Activated naive CD4-positive, alpha-beta T cell treated with anti-CD3 and anti-CD28 coated beads, Interleukin-2, amount 50 U/mL, for 72 hours (primary cell): ENCODE measurements around the gene DEFB110. TPM values are rescaled to one million over a fixed set of nuclear protein-coding genes. Genes with fewer than 3 reads are reported as not detected.

Experiments used
- ATAC-seq, 2 donors: fragments of 150-1000 bp; cut with Tn5 transposase; 2 replicates each; pipeline ENCODE4 v1.10.0; 2021; ENCODE audit warnings: mild to moderate bottlenecking in 2 of 2, moderate library complexity in 2 of 2
- DNase-seq, 2 donors: peaks; one replicate each; pipeline ENCODE4 v3.0.0; 2021 to 2022; ENCODE audit warnings: low spot score in 2 of 2
- H3K27ac Mint-ChIP-seq, 2 donors: one replicate each; pipeline ENCODE4 v1.8.0; 2022; ENCODE audit warnings: mild to moderate bottlenecking in 2 of 2, mixed read lengths in 2 of 2
- H3K36me3 Mint-ChIP-seq, 2 donors: one replicate each; pipeline ENCODE4 v1.8.0; 2022; ENCODE audit warnings: mixed read lengths in 2 of 2
- H3K9me3 Mint-ChIP-seq, 2 donors: one replicate each; pipeline ENCODE4 v1.8.0; 2022; ENCODE audit warnings: mixed read lengths in 2 of 2
- total RNA-seq, 2 donors: library from RNA; stranded (reverse); gene quantifications; one replicate each; pipeline ENCODE4 v1.2.3, GENCODE V29; 2022

Gene DEFB110
- total RNA-seq, 2 donors from 2014 or later = not detected

DNA sequence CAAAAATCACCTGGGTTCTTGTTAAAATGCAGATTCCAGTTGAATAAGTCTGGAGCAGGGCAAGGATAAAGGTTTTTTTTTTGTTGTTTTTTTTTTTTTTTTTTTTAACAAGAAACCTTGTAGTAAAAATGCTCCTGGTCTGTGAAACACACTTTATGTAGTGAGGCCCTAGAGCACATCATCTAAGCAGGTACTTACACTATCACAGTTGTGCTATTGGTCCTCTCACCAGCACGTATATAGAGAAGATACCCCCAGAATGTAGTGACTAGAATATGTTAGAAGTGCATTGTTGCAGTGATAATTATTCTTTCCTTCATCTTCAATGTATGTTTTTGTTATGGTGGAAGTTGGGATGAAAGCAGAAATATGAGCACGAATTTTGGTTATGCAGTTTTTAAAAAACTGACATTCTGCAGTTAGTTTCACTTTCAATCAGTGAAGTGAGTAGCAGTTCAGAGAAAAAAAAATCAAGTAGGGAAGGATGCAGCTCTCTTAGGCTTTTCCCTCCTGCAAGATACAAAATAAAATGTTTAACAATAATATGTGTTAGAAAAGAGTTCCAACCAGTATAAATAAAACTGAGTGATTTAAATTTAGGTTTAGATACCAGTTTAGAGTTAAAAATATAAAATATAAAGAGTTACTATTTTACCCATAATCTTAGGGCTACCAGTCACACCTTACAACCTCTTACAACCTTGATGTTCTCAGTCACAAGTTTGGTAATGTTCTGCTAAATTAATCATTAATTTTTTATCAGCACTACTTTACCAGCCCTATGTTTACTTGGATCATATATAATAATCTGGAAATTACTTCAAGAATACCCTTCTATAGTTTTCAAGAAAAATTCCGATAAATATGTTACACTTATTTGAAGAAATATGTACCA, 43.2 kb downstream of the DEFB110 start:
- Mint-ChIP-seq H3K36me3 (no peaks in the 10 kb centered on the region), H3K27ac (no peak overlapping the region), H3K9me3 (peaks cover 3 to 8% of the 10 kb centered on the region in 2 donors)
- no peak for ATAC-seq
- no peak for DNase-seq

DNA sequence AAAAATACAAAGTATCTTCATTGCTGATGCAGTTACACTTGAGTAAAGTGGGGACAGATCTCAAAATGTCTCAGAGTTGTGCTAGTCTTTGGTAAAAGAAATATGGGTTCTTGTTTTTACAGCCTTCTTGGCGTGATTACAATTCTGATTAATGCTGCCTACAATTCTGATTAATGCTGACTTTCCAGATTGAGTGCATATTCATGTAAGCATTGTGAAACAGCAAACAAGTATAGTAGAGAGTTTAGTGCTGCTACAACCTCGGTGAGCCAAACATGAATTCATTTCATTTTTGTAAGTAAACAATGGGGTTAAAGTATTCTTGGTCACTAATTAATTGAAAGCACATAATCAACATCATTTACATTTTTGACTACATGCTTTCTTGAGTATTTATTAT, 52.2 kb downstream of the DEFB110 start, which contains the start of gene DEFB113:
TSS of gene DEFB113 (minus strand) at position 21 of the 400 bp plus-strand sequence. CDS start at position 21, 0 bp downstream.
- DNase-seq = no peak
- no peak for ATAC-seq

More for the DNA sequence above, 52.2 kb downstream of the DEFB110 start, which contains the start of gene DEFB113:
- no peaks in the 10 kb centered on the region for H3K36me3 Mint-ChIP-seq
- H3K9me3 Mint-ChIP-seq = no peaks in the 10 kb centered on the region
- no peak within 1 kb of the TSS for H3K27ac Mint-ChIP-seq

Other genes with a start within 250 kb of the DEFB110 start
- gene PGK2, start 234.7 kb downstream of the DEFB110 start, total RNA-seq = not detected
- not detected for gene CRISP1, start 155.5 kb downstream of the DEFB110 start, total RNA-seq
- not detected for gene DEFB114, start 57.8 kb downstream of the DEFB110 start, total RNA-seq
- not detected for gene DEFB113, start 52.4 kb downstream of the DEFB110 start, total RNA-seq
- gene DEFB112, start 27.9 kb upstream of the DEFB110 start, total RNA-seq = not detected